ENCODE measurements around the gene TAF11L13.
"Not testable (repeated sequence)": the region's sequence is repeated elsewhere in the genome, so short reads cannot be mapped to it uniquely, and the experiment has no call there.

The TAF11L13 gene

GRCh38 chr5:17631788-17632187, at the start of gene TAF11L13:
TSS of gene TAF11L13 (plus strand) at chr5:17632088.
- DNase-seq, result not testable (repeated sequence)

- not testable (repeated sequence) for DNase-seq
These were observed 46.2 kb upstream of the TAF11L13 start, which contains the start of gene TAF11L7 for GRCh38 chr5:17585658-17586057. TSS of gene TAF11L7 (minus strand) at chr5:17585758.

GRCh38 chr5:17590860-17591259, 41.0 kb upstream of the TAF11L13 start, which contains the start of gene TAF11L8:
TSS of gene TAF11L8 (minus strand) at chr5:17590960.
- DNase-seq, result not testable (repeated sequence)

- DNase-seq, result not testable (repeated sequence)
These were observed 37.6 kb upstream of the TAF11L13 start, which contains the start of gene TAF11L9 for GRCh38 chr5:17594255-17594654. TSS of gene TAF11L9 (minus strand) at chr5:17594394.

GRCh38 chr5:17597728-17598127, 34.2 kb upstream of the TAF11L13 start, which contains the start of gene TAF11L10:
TSS of gene TAF11L10 (minus strand) at chr5:17597828.
- not testable (repeated sequence) for DNase-seq

GRCh38 chr5:17603880-17604279, 28.0 kb upstream of the TAF11L13 start, which contains the start of gene TAF11L11:
TSS of gene TAF11L11 (plus strand) at chr5:17604183.
- DNase-seq, result not testable (repeated sequence)

- no peak for DNase-seq
These were observed 26.9 kb upstream of the TAF11L13 start for GRCh38 chr5:17604951-17605350.

GRCh38 chr5:17607461-17607860, 24.4 kb upstream of the TAF11L13 start:
- DNase-seq, result not testable (repeated sequence)

GRCh38 chr5:17610092-17610491, 21.8 kb upstream of the TAF11L13 start, which contains the start of gene TAF11L12:
TSS of gene TAF11L12 (plus strand) at chr5:17610392.
- not testable (repeated sequence) for DNase-seq

- DNase-seq, result no peak
These were observed 16.8 kb upstream of the TAF11L13 start for GRCh38 chr5:17614872-17615605.

- DNase-seq, result no peak
These were observed 12.5 kb upstream of the TAF11L13 start for GRCh38 chr5:17619354-17619753.

- no peak for DNase-seq
These were observed 11.3 kb upstream of the TAF11L13 start for GRCh38 chr5:17620627-17621026.

- no peak for DNase-seq
These were observed 6.2 kb upstream of the TAF11L13 start for GRCh38 chr5:17625686-17626085.

- DNase-seq, result no peak
These were observed 2.3 kb downstream of the TAF11L13 start, which contains the start of gene TAF11L14 for GRCh38 chr5:17634160-17634559. TSS of gene TAF11L14 (plus strand) at chr5:17634460.

GRCh38 chr5:17649232-17649631, 17.3 kb downstream of the TAF11L13 start:
- not testable (repeated sequence) for DNase-seq

GRCh38 chr5:17655201-17655759, 23.4 kb downstream of the TAF11L13 start:
- DNase-seq, result not testable (repeated sequence)

GRCh38 chr5:17655921-17656320, 24.0 kb downstream of the TAF11L13 start:
- no peak for DNase-seq

GRCh38 chr5:17663182-17663581, 31.3 kb downstream of the TAF11L13 start:
- DNase-seq, result no peak

GRCh38 chr5:17665836-17666235, 33.9 kb downstream of the TAF11L13 start:
- no peak for DNase-seq

- no peak for DNase-seq
These were observed 34.9 kb downstream of the TAF11L13 start for GRCh38 chr5:17666726-17667235.

GRCh38 chr5:17670353-17670752, 38.5 kb downstream of the TAF11L13 start:
- DNase-seq, result no peak

GRCh38 chr5:17678751-17679324, 47.0 kb downstream of the TAF11L13 start:
- no peak for DNase-seq

- DNase-seq, result no peak
These were observed 47.8 kb downstream of the TAF11L13 start for GRCh38 chr5:17679597-17680203.

Measured in NCI-H2081 treated with DMSO at 0.1 percent for 48 hours (cell line).